Right hindlimb (tissue), 1 donor: ENCODE data around the gene SCLY.

Experiments
- DNase-seq: peaks from one replicate; pipeline ENCODE4 v3.0.0-alpha.2; 2018

The SCLY gene

DNA sequence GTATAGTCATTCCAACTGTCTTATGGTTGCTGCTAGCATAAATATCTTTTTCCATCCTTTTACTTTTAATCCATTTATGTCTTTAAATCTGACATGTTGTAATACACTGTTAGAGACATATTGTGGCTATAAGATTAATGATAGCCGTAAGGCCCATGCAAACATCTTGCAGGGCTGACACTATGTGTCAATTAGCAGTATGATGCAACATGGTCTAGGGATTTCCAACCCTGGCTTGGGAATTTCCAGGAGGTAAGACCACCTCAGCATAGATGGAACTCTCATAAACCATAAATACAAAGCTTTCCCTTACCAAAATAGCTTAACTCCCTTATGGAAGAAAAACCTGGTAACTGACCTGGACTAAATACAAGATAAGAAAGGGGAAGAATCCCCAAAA lies 16.5 kb downstream of the SCLY start:
- DNase-seq = no peak

DNA sequence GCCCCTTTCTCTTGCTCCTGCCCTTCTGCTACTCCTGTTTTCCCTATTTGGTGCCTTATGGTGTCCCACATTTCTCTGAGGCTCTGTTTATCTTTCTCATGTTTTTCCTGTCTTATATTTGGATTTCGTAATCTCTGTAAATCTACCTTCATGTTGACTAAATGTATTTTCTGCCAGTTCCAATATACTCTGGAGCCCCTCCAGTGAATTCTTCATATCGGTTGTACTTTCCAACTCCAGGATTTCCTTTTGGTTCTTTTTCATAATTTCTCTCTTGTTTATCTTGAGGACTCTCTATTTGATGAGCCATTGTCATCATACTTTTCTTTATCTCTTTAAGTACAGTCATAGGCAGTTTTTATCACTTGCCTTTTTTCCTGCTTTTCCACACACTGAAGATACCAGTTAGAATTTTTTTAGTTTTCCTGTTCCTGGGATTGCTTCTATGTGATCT lies 19.1 kb downstream of the SCLY start:
- no peak for DNase-seq

DNA sequence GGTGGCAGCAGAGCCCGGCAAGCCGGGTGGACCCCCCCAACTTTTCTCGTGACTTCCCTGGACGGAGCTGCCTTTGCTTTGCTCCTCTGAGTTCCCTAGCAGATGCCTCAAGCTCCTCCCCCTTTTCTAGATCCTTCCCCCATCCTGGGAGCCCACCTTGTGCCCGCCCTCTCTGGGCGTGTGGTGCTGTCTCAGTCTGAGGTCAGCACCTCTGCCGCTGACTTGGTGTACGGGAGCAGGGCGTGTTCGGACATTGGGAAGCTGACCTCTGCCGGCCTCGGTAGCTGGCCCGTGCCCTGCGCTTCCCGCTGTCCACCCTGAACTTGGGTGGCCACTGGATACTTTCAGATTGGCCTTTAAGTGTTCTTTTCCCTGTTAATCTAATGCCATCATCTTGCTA lies 19.7 kb downstream of the SCLY start:
- DNase-seq = no peak

DNA sequence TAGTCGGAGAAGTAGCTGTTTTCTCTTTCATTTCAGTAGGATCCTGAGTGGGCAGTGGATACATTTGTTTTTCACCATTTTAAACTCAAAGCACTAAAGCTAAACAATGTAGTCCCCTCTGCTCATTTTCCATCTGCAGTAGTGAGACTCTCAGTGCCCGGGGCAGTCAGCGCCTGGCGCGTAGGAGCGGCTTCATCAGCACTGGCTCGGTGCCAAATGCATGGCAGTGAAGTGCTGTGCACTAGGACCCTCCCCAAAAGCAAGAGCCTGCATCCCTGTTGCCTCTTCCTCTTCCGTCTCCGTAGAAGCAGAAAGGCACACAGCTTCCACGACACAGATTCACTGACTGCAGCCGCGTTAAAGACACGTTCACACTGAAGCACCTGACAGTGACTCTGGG lies 20.3 kb downstream of the SCLY start:
- DNase-seq = no peak

DNA sequence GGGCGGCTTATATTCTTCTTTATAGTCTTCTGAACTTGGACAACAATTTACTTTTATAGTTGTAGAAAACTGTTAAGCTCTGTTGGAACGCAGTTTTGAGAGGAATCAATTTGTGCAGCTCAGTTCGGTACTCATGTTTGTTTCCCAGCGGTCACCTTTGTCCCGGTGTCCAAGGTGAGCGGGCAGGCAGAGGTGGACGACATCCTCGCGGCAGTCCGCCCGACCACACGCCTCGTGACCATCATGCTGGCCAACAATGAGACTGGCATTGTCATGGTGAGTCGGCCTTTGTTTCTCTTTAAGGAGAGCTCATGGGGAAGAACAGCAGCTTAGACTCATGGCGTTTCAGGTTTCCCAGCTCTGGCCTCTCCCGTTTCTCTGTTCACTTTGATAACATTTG lies 20.8 kb downstream of the SCLY start:
- DNase-seq = no peak

DNA sequence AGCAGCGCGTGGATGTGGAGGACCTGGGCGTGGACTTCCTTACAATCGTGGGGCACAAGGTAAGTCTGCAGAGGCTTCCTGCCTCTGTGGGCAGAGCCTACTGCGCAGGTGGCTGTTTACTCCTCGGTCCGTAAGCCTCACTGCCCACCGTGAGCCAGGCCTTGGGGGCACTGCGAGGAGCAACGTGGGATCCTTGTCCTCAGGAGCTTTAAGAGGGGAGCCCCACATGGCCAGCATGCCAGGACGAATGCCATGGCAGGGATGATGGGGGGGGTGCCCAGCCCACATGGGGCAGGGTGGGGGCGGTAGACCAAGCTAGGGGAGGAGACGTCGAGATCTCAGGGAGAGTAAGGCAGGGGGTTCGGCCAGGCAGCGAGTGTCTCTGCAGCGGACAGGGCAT lies 21.4 kb downstream of the SCLY start:
- no peak for DNase-seq

DNA sequence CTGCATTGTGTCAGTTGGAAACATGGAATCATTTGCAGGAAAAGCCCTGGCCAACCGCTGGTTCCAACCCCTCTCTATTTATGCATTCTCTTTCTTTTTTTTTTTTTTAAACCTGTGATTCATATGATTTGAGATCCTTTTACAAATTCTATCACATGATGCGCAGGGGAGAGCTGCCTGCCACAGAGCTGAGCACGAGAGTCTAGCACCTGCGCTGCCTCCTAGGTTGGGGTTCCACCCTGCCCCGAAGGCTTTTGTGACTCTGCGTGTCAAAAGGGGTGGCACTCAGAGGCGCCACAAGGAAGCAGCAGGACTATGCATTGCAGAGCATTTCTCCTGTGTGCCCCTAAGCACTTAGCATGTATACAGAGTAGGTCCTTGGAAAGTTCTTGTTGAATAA lies 22.0 kb downstream of the SCLY start:
- DNase-seq = no peak

DNA sequence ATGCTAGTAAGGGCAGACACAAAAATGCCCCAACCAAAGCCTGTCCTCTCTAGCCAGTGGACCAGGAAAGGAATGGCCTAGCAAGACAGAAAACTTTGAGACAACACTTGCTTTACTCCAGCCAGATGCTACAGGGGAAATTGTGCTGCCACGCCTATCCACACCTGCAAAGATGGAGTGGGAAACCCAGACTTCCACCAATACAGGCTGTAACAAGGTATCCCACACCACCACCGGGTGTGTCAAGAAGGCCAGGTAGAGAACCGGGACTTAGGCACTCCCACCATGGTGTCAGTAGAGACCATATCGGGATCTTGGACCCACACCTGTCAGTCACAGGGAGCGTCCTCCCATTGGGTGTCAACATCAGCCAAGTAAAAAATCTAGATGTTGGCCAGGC lies 23.1 kb downstream of the SCLY start:
- no peak for DNase-seq

DNA sequence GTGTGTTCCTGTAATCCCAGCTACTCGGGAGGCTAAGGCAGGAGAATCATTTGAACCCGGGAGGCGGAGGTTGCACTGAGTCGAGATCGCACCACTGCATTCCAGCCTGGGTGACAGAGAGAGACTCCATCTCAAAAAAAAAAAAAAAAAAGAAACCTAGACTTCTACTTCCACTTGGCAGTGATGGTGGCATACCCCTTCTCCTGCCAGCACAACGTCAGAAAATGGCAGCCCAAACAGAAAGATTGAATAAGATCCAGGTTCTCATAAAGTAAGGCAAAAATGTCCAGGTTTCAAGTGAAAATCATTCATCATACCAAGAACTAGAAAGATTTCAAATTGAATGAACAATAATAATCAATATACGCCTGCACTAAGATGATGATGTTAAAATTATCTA lies 24.0 kb downstream of the SCLY start:
- DNase-seq = no peak

DNA sequence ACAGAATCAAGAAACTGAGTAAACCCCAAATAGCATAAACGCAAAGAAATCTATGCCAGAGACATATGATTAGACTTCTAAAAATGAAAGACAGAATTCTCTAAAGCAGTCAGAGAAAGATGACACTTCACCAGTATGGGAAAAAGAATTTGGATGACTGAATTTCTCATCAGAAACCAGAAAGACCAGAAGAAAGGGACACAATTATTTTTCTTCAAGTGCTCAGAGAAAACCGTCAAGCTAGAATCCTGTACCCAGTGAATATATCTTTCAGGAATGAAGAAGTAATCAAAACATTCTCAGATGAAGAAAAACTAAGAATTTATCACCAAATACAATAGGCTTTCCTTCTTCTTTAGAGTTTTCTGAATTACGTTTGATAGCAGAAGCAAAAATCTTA lies 25.1 kb downstream of the SCLY start:
- no peak for DNase-seq

DNA sequence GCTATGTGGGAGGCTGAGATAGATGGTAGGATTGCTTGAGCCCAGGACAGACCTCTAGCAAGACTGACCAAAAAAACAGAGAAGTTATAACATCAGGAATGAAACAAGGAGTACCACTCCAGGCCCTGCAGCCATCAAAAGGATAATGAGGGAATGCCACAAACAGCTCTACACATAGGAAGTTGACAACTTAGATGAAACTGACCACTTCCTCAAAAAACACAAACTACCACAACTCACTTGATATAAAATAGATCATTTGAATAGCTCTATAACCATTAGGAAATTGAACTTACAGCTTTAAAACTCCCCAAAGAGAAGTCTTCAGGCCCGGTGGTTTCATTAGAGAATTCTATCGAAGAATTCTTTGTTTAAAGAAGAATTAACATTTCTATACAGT lies 26.4 kb downstream of the SCLY start:
- no peak for DNase-seq

DNA sequence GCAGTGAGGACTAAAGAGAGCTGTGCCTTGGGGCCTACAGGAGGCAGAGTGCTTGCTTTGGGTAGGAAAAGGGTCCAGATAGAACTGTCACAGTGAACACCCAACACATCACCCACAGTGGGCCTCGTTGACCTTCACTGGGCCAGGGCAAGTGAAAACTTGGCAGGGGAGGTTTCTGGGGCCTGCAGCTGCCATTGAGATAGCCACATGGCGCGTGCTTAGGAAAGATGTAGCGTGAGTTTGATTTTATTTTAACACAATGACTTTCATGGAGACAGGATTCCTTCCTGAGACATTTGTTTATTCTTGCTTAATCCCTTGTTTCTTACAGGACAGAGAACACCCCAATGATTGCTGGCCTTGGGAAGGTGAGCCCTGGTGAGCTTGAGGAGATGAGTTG lies 30.1 kb downstream of the SCLY start:
- DNase-seq = no peak

DNA sequence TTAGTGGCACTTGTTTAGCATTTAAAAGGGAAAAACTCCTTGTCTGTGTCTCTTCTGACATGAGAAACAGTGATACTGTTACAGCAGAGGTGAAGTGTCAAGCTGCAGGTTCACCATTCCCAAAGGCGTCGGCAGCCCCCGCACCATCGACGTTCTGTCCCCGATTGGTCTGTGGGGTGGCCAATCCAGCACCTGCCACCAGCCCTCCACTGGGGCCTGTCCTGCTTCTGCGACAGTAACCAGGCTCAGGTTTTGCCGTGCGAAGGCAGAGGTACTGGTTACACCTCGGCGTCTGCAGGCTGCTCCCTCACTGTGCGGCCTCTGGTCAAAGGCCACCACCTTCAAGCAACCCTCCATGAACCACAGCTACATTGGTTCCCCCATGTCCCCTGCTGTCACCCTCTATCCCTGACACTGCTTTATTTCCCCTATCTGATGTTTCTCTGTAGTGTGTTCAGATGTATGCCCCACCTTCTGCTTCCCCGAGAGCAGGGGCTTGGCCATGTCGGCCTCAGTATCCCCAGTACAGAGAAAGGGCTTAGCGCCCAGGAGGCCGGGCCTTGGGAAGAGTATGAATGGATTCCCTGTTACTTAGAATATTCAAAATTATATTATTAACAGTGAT lies 30.7 kb downstream of the SCLY start:
- no peak for DNase-seq

DNA sequence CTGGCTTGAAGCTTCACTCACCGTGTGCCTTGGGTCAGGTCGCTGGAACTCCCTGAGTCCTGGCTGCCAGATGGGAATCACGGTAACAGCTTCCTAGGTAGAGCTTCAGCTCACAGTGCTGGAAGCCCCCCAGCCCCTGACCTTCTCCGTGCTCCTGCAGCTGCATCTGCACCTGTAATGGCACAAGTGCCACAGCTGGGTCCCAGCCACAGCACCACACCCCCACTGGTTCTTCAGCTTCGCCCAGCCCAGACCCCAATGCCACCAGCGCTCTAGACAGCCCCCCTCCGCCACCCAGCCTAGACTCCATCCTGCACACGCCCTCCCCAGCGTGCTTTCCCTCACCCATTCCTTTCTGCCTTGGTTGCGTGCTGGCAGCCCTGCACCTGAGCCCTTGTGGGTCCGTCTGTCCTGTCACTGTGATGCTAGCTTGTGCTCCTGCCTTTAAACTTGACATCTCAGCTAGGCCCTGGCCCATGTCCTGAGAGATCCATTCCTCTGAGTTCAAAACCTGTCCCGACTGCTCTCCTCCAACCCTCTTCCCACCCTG lies 31.8 kb downstream of the SCLY start:
- no peak for DNase-seq

DNA sequence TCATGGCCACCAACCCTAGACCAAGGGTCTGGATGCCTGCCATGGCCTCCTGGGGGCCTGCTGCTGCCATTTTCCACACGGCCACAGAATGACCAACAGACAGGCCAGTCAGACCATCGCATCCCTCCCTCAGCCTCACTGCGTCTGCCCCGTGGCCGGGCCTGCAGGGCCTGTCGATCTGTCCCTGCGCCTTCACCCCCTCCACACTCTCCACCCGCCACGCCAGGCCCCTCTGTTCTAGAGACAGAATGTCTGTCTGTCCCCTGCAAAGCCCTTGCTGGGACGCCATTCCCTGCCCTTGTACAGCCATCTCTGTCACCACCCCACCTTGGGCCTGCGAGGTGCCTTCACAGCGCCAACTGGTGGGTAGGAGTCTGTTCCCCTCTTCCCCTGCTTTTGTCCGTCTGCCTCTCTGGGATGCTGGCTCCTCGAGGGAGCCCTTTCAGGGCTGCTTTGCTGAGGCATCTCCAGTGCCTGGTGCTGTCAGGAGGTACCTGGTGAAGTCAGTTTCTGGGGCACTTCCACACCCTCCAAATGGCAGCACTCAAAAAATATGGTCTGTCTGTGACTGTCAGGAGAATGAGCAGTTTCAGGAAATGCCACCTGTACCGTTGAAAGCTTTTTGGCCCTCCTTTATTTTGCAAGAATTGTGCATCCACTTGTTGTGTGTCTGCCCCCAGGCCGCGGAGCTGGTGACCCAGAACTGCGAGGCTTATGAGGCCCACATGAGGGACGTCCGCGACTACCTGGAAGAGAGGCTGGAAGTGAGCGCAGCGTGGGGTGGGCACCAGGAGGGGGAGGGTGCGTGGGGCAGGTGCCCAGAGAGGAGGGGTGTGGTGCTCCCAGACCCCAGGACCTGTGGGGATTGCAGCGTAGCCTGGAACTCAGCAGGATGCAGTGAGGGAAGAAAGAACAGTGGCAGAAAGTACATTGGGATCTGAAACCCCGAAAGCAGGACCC lies 32.7 kb downstream of the SCLY start:
- no peak for DNase-seq

DNA sequence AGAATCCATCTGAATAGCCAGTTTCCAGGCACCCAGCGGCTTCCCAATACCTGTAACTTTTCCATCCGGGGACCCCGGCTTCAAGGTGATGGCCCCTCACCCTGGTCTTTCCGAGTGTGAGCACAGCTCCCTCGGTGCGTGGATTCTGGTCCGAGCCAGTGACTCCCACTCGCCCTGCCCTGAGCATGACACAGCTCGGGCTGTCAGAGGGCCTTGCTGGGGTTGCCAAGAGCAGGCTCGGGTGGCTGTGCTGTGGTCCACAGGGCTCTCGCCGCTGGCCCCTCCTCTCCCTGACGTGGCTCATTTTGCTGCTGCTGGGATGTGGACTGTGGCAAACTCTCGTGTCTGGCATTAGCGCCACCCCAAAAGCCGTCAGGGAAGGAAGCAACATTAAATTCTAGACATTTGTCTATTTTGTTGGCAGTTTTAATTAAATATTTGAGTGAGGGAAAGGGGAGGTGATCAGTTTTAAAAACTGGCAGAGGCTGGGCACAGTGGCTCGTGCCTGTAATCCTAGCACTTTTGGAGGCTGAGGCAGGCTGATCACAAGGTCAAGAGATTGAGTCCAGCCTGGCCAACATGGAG lies 33.7 kb downstream of the SCLY start:
- no peak for DNase-seq

DNA sequence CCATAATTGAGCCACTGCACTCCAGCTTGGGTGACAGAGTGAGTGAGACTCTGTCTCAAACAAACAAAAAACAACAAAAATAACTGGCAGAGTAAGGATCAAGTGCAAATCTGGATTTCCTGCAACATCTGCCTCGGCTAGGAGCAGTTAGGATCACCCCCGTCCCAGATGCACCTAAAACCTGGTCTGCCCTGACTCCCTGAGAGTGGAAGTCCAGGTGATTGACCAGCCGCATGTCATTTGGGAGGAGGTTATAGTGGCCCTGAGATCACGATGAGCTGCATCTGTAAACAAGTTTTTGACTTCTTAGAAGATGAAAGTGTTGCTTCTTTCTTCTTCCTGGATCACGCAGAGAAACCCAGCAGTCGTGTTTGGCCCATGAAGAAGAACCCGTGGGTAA lies 34.3 kb downstream of the SCLY start:
- DNase-seq = no peak

DNA sequence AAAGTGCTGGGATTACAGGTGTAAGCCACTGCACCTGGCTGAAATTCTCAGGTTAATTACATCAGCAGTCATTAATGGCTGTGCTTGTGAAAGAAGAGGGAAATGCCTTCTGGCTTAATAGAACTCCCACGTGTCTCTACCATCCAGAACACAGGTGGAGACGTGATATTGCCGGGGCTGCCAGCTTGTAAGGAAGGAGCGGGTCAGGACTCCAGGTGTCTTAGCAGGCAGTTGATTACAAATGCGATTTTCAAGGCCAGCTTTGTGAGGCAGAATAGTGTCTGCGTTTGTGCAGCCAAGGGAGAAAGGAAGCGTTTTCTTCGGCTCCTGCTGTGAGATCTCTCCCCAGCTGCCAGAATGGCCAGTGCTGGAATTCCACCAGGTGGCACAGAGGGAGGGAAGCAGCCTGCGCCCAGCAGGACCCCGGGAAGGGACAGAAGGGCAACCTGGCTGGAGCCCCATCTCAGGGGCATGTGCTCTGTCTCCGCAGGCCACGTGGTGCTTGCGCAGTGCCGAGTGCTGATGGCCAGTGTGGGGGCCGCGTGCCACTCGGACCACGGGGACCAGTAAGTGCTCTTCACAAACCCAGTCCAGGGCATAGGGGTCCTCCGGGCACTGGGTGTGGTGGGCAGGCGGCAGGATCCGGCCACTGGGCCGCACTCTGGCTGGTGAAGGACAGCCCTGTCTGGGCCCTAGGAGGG lies 35.7 kb downstream of the SCLY start:
- DNase-seq = no peak

DNA sequence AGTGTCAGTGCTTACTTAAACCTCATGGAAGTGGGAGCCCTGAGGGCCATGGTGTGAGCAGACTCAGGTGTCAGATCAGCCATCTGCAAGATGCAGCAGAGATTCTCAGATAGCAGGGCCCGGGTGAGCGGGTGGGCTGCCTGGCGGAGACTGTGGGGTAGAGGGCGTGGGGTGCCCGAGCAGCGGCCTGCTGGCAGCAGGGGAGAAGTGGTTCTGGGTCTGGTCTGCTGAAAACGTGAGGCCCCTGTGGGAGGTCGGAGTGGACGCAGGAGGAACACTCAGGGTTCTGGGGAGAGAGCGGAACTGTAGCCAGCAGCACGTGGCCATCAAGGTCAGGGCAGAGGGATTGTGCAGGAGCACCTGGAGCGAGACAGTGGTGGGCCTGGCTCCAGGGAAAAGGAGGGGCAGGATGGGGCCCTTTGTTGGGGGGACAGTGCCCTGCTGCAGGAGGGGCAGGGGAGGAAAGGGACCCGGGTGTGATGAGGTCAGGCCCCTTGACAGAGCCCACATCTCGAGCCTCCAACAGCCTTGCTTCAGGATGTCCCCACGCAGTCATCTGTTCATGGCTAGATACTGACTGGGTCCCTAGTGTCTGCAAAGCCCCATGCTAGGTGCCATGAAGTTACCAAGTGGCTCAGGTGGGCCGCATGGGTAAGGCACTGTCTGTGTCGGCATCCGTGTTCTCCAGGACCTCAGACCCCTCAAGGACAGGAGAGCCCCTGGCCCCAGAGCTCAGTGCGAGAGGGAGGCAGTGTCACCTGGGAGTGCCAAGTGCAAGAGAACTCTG lies 36.6 kb downstream of the SCLY start:
- no peak for DNase-seq

DNA sequence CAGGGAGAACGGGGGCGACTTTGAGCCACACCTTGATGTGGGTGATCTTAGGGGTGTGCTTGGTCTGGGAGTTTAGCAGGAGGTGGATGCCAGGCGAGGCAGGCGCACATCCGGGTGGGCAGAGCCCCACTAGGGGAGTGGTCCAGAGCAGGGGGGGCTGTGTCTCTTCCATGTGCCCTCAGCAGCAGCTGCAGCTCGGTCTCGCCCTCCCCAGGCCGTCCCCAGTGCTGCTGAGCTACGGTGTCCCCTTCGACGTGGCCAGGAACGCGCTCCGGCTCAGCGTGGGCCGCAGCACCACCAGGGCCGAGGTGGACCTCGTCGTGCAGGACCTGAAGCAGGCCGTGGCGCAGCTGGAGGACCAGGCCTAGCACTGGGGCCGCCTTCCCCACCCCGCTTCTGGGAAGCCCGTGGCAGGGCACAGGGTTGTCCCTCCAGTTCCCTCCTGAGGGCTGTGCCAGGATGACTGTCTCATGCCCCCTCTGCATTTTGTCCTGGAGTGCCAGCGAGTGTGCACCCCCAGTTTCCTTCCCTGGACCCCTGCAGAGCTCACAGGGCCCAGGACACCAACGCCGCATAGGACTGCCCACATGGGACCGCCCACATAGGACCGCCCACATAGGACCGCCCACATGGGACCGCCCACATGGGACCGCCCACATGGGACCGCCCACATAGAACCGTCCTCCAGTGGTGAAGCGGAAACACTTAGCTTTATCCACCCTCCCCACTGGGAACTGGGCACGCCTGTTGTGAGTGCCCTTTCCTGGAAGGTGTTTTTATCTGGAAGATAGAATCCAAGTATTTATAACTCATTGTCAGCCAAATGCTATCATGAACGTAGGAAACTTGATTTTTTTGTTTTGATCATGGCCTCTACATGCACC lies 37.4 kb downstream of the SCLY start:
- DNase-seq = no peak
